K562 (cell line): ENCODE measurements around the gene HS3ST4. TPM values are rescaled to one million over a fixed set of nuclear protein-coding genes. Genes with fewer than 3 reads are reported as not detected.

Experiments
- ATAC-seq: fragments of 200-7000 bp; cut with Tn5 transposase; 3 replicates; pipeline ENCODE4 v1.9.1; 2020; ENCODE audit warnings: moderate library complexity
- BruUV-seq: library from RNA; stranded (reverse); fragments of 400-500 nt; replicated peaks from 2 replicates; lab custom pipeline; 2021; lab: Mats Ljungman, UMichigan
- CTCF ChIA-PET: fragments of 300-600 bp; formaldehyde crosslinking; extraction: SDS; loops from one replicate; lab custom pipeline; 2021; ENCODE audit warnings: low intra/inter-chr PET ratio; lab: Yijun Ruan, JAX
- POLR2A ChIA-PET: fragments of 300-600, 350-650 bp; sonication (Branson Sonifier 250); formaldehyde crosslinking; extraction: SDS; loops from one replicate; lab custom pipeline; 2021; ENCODE audit warnings: antibody characterized with exemption, inconsistent platforms; lab: Yijun Ruan, JAX
- DNase-seq, 4 experiments: peaks; one replicate each; pipeline versions ENCODE4 v3.0.0 to v3.0.0-alpha.2; 2011 to 2018; ENCODE audit warnings: low spot score in 3 of 4, mixed read lengths in 3 of 4; ENCODE audit errors: extremely low read depth in 1 of 4
- FAIRE-seq: peaks from 2 replicates; lab custom pipeline; 2011; peaks lifted over from hg19 to GRCh38; lab: Jason Lieb, UNC
- H2AFZ ChIP-seq: 2 replicates; pipeline ENCODE4 v1.6.0; 2011; ENCODE audit warnings: low read depth, low read length, control low read depth, inconsistent platforms
- H3K27ac ChIP-seq: fragments of 200-600 bp; 3 replicates; pipeline ENCODE4 v1.8.0; 2011; ENCODE audit warnings: low read depth, mild to moderate bottlenecking, control low read depth, inconsistent platforms, low read length, moderate library complexity, mixed read lengths; ENCODE audit errors: extremely low read depth
- H3K27me3 ChIP-seq, 2 experiments: fragments of 300-600 bp in 1 of 2; 2 replicates in 1 of 2; 3 replicates in 1 of 2; pipeline versions ENCODE4 v1.6.0 to v1.8.0; 2011; ENCODE audit warnings: inconsistent platforms in 2 of 2, low read length in 2 of 2, mild to moderate bottlenecking in 1 of 2, mixed read lengths in 1 of 2, moderate library complexity in 1 of 2; ENCODE audit not compliant: control insufficient read depth in 2 of 2, insufficient read depth in 2 of 2
- H3K36me3 ChIP-seq: fragments of 300-600 bp; 3 replicates; pipeline ENCODE4 v1.8.0; 2011; ENCODE audit warnings: mild to moderate bottlenecking, low read length, inconsistent platforms; ENCODE audit not compliant: control insufficient read depth, insufficient read depth
- H3K4me1 ChIP-seq, 2 experiments: fragments of 200-600 bp in 1 of 2; replicated peaks in 1 of 2; 2 replicates in 1 of 2; 3 replicates in 1 of 2; pipeline versions ENCODE4 v1.5.1 to v1.8.0; 2011; ENCODE audit warnings: inconsistent platforms in 2 of 2, low read length in 2 of 2, mild to moderate bottlenecking in 1 of 2, mixed read lengths in 1 of 2, moderate library complexity in 1 of 2; ENCODE audit not compliant: control insufficient read depth in 2 of 2, insufficient read depth in 2 of 2
- H3K4me2 ChIP-seq: 2 replicates; pipeline ENCODE4 v1.6.1; 2011; ENCODE audit warnings: low read length, control low read depth, inconsistent platforms, mixed read lengths; ENCODE audit not compliant: insufficient read depth
- H3K4me3 ChIP-seq: fragments of 200-600 bp; sonication (generic), shearing (Covaris generic); 2 replicates; pipeline ENCODE4 v1.5.1; 2016; ENCODE audit warnings: control low read depth, inconsistent platforms
- H3K79me2 ChIP-seq: fragments of 200-600 bp; 3 replicates; pipeline ENCODE4 v1.8.0; 2011; ENCODE audit warnings: low read length, inconsistent platforms; ENCODE audit not compliant: control insufficient read depth, insufficient read depth
- H3K9ac ChIP-seq, 2 experiments: 2 replicates each; pipeline versions ENCODE4 v1.6.0 to v1.6.1; 2011; ENCODE audit warnings: low read depth in 2 of 2, low read length in 2 of 2, control low read depth in 1 of 2, inconsistent platforms in 1 of 2, mild to moderate bottlenecking in 1 of 2, mixed read lengths in 1 of 2; ENCODE audit not compliant: insufficient read depth in 1 of 2
- H3K9me1 ChIP-seq: one replicate; pipeline ENCODE4 v1.6.0; 2011; ENCODE audit warnings: inconsistent platforms, mild to moderate bottlenecking, low read length, moderate library complexity; ENCODE audit not compliant: control insufficient read depth, insufficient read depth
- H3K9me3 ChIP-seq: replicated peaks from 2 replicates; pipeline ENCODE4 v1.5.1; 2011; ENCODE audit warnings: low read depth, low read length, inconsistent platforms; ENCODE audit not compliant: control insufficient read depth, insufficient read depth
- H4K20me1 ChIP-seq: replicated peaks from 2 replicates; pipeline ENCODE4 v1.6.1; 2011; ENCODE audit warnings: low read length, inconsistent platforms, mixed read lengths; ENCODE audit not compliant: control insufficient read depth, insufficient read depth
- DNMT1 ChIP-seq: fragments of 450-650 bp; IDR thresholded peaks from 2 replicates; pipeline ENCODE4 v1.6.1; 2016; ENCODE audit warnings: antibody characterized with exemption, mild to moderate bottlenecking
- ETS2 ChIP-seq: IDR thresholded peaks from 2 replicates; pipeline ENCODE4 v1.6.1; 2016; ENCODE audit warnings: borderline replicate concordance, missing genetic modification characterization, mild to moderate bottlenecking, moderate library complexity, missing compliant biosample characterization; ENCODE audit not compliant: poor library complexity, severe bottlenecking
- MCM5 ChIP-seq: fragments of 450-650 bp; IDR thresholded peaks from 2 replicates; pipeline ENCODE4 v1.6.1; 2016; ENCODE audit warnings: low read depth
- NFIX ChIP-seq: fragments of 250-450 bp; sonication (Bioruptor Pico); IDR thresholded peaks from 2 replicates; pipeline ENCODE4 v1.4.0; 2020; ENCODE audit warnings: low read depth, mild to moderate bottlenecking, moderate library complexity
- SP2 ChIP-seq: IDR thresholded peaks from 2 replicates; pipeline ENCODE4 v1.6.1; 2011; ENCODE audit warnings: mild to moderate bottlenecking, low read depth, low read length, moderate library complexity; ENCODE audit not compliant: poor library complexity, severe bottlenecking; ENCODE audit errors: extremely low read depth
- WGBS: fragments of 100-300 bp; shearing (Covaris generic); methylation state at CpG from one replicate; pipeline ENCODE4 v1.1.6; 2016; ENCODE audit warnings: low coverage, mixed read lengths; ENCODE audit not compliant: insufficient coverage; ENCODE audit errors: missing lambda C conversion rate; 5-methylcytosine and 5-hydroxymethylcytosine counted together
- in situ Hi-C: fragments of 300-500 bp; cut with MboI; formaldehyde crosslinking; loops from 4 replicates; pipeline ENCODE4 v1.15.0; 2018; ENCODE audit warnings: inconsistent platforms, mixed read lengths
- intact Hi-C: fragments of 100-400 bp; cut with micrococcal nuclease; formaldehyde crosslinking; loops from 2 replicates; pipeline ENCODE4 v1.14.2; 2022
- polyA plus RNA-seq, 8 experiments: library from polyadenylated mRNA; depleted of rRNA in 4 of 8; stranded (reverse) in 5 of 8; unstranded in 3 of 8; fragments of >200 nt; fragmentation: Nextera tagmentation in 2 of 8; fragmentation: Illumina TruSeq in 1 of 8; extraction: Ambion mirVana in 2 of 8; extraction: Trizol in 1 of 8; gene quantifications; 2 replicates each; pipeline versions ENCODE4 v1.2.1 to v1.2.3, GENCODE V29; 2011 to 2014; ENCODE audit warnings: inconsistent platforms in 1 of 8, missing spikeins in 1 of 8
- total RNA-seq, 7 experiments: library from RNA; depleted of rRNA in 6 of 7; stranded (reverse); fragments of >200 nt in 6 of 7; fragmentation: Illumina TruSeq in 2 of 7; extraction: Trizol in 2 of 7; gene quantifications; 2 replicates each; pipeline versions ENCODE4 v1.2.1 to v1.2.3, GENCODE V29; 2011 to 2021; ENCODE audit warnings: low replicate concordance in 1 of 7
- TF ChIP-seq, protein P1 (sequence below), 3 experiments: IDR thresholded peaks in 2 of 3; conservative IDR thresholded peaks in 1 of 3; 2 replicates each; pipeline ENCODE4 v1.5.1; 2011 to 2012; ENCODE audit warnings: low read length in 3 of 3, mild to moderate bottlenecking in 3 of 3, control low read depth in 2 of 3, improper control_type of control experiment in 1 of 3, inconsistent platforms in 1 of 3, low read depth in 1 of 3, mixed read lengths in 1 of 3, moderate library complexity in 1 of 3; ENCODE audit not compliant: insufficient read depth in 2 of 3
- TF ChIP-seq, protein P2 (sequence below): fragments of 250-450 bp; sonication (Bioruptor Pico); IDR thresholded peaks from 2 replicates; pipeline ENCODE4 v1.5.0; 2021; ENCODE audit warnings: mild to moderate bottlenecking, moderate library complexity

HS3ST4 gene
- total and polyA plus RNA-seq, 9 of the 15 experiments (the other 6 are each of a cell fraction or from before 2014, with no cell fraction given), result not detected

DNA sequence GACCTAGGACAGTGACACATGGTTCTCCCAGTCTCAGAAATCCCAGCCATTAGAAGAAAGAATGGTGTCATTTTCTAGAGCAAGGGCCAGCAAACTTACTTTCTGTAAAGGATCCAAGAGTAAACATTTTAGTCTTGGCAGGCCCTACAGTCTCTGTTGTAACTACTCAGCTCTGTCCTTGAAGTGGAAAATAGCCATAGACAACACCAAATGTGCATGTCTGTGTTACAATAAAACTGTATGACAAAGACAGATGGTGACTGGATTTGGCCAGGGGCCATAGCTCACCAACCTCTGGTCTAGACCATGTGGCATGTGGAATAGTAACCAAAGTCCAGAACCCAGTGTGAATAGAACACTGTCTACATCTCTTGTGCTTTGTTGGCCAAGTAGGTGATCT, 286.5 kb downstream of the HS3ST4 start (continued):
- TF ChIP-seq, protein P1, sequence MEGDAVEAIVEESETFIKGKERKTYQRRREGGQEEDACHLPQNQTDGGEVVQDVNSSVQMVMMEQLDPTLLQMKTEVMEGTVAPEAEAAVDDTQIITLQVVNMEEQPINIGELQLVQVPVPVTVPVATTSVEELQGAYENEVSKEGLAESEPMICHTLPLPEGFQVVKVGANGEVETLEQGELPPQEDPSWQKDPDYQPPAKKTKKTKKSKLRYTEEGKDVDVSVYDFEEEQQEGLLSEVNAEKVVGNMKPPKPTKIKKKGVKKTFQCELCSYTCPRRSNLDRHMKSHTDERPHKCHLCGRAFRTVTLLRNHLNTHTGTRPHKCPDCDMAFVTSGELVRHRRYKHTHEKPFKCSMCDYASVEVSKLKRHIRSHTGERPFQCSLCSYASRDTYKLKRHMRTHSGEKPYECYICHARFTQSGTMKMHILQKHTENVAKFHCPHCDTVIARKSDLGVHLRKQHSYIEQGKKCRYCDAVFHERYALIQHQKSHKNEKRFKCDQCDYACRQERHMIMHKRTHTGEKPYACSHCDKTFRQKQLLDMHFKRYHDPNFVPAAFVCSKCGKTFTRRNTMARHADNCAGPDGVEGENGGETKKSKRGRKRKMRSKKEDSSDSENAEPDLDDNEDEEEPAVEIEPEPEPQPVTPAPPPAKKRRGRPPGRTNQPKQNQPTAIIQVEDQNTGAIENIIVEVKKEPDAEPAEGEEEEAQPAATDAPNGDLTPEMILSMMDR (IDR thresholded peaks at IDR 0.05 in 2 of 3, conservative IDR thresholded peaks at IDR 0.05 in 1 of 3; ENCODE audit: insufficient read depth in 2 of 3, low read depth in 1 of 3, low read length in 3 of 3), result no peak
- TF ChIP-seq NFIX, result no peak
- no peak for TF ChIP-seq DNMT1
- TF ChIP-seq SP2, result no peak
- TF ChIP-seq ETS2 (tag), result no peak

DNA sequence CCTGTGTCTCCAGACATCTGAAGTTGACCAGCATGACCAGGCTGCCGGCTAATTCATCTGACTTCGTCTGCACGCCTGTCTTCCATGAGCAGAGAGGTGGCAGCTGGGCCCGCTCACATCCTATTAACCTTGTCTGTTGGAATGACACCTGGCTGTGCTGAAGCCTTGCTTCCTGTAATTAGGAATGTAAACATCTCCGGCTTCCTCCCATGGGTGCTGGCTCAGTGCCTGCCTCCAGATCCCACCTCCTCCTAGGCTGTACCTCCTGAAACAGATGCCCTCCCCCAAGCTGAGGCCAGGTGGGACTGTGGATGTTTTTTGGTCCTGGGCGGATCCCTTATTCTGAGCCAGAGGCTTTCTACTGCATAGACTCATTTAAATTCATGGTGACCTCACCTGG, 296.3 kb downstream of the HS3ST4 start:
- ATAC-seq (no peak), DNase-seq (no peak), FAIRE-seq (no peak)
- WGBS, result 0% methylated on average over 6 of the region's 6 CpGs
- in situ Hi-C loops (no loop called here), intact Hi-C loops (no loop called here)
- ChIA-PET CTCF (no interaction called here), POLR2A (no interaction called here)
- H3K27me3 ChIP-seq, result peaks cover 0 to 6% of the 10 kb centered on the region in 2 experiments; a peak in 1 of 5 replicates
- no peaks in the 10 kb centered on the region for H3K9me1 ChIP-seq
- H4K20me1 ChIP-seq, result no peaks in the 10 kb centered on the region
- H3K36me3 ChIP-seq, result no peaks in the 10 kb centered on the region
- no peak overlapping the region for H3K9ac ChIP-seq
- no peaks in the 10 kb centered on the region for H3K9me3 ChIP-seq
- no peak overlapping the region for H2AFZ ChIP-seq
- no peaks in the 10 kb centered on the region for H3K79me2 ChIP-seq
- BruUV-seq, result no TSS peak
- no peak overlapping the region for H3K4me2 ChIP-seq
- H3K4me1 ChIP-seq, result no peaks in the 10 kb centered on the region
- no peak overlapping the region for H3K27ac ChIP-seq
- no peak overlapping the region for H3K4me3 ChIP-seq
- TF ChIP-seq ETS2 (tag) (no peak), MCM5 (no peak)
- TF ChIP-seq, protein P2, sequence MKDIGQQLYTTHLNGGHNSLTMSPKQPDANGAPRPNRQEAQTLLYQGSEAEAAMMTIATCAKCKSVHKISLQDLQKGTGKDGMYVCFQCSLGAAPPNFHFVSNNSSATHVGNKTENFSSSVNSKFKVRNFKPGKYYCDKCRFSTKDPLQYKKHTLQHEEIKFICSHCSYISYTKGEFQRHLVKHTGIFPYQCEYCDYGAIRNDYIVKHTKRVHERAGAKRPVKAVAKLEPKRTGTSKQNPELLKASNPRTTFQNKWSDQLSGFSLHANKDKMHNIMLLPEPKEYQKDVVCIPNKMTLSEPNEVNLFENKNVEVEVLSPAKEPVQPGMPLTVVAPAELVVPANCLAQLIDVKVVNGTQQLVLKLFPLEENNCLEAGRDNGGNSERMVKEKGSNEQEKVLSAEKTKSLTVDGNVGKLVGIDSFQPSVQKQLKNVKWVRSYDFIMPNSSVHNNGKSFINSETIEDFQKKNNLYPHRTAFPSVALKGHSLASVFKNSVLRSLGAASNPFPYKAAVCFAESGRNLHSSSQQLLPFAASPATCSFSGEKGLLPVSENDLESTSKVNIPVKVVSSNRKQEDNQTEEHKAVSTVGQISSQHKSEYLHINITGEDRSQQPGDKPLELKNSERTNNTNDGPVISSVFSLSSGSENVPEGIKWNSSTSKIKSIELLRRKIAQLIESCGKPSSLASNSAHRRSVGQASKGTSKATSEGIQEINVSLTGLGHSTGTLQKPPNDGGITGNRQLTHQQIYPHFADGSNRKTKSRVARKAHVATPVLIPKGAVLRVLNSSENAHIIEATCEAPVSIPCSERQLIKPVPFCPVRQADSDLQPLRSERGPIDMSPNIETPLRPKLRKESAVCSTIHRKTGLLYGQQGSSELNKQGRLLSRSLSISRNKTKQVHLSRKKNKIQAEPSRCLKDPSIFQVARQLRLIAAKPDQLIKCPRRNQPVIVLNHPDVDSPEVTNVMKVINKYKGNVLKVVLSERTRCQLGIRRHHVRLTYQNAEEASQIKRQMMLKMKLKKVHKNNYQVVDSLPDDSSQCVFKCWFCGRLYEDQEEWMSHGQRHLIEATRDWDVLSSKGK (CRISPR knock-in tag), result no peak
